Measurements from ENCODE around the gene LLCFC1. TPM values are rescaled to one million over a fixed set of nuclear protein-coding genes. Genes with fewer than 3 reads are reported as not detected.

The LLCFC1 gene
- total and polyA plus RNA-seq, 4 donors = not detected

GRCh38 chr7:142908290-142908689 is 31.0 kb upstream of the LLCFC1 start:
- ATAC-seq (ENCODE audit: low FRiP score) (no peak), DNase-seq (no peak)
- H3K27me3 ChIP-seq (ENCODE audit: control insufficient read depth in 1 of 2, insufficient read depth in 2 of 2, low read length in 1 of 2) = no peaks in the 10 kb centered on the region
- no peaks in the 10 kb centered on the region for H3K4me1 ChIP-seq (ENCODE audit: control insufficient read depth in 1 of 2, insufficient read depth in 2 of 2, low read length in 2 of 2)
- intact Hi-C loops (cut with DNase I) = no loop called here
- WGBS, 2 donors = 80 to 83% methylated on average over 11 of the region's 11 CpGs
- no peaks in the 10 kb centered on the region for H3K36me3 ChIP-seq (ENCODE audit: control insufficient read depth in 1 of 2, insufficient read depth in 2 of 2, low read length in 1 of 2)
- peaks cover 5% of the 10 kb centered on the region for H3K9me3 ChIP-seq (ENCODE audit: control insufficient read depth, low read length)
- H3K4me3 ChIP-seq (ENCODE audit: low read length in 2 of 2) = no peak overlapping the region
- H3K27ac ChIP-seq (ENCODE audit: low read depth in 1 of 2, low read length in 2 of 2) = no peak overlapping the region

- no peak for ATAC-seq (ENCODE audit: low FRiP score)
- H3K4me1 ChIP-seq (ENCODE audit: control insufficient read depth in 1 of 2, insufficient read depth in 2 of 2, low read length in 2 of 2) = no peaks in the 10 kb centered on the region
- intact Hi-C loops (cut with DNase I) = no loop called here
Measured at GRCh38 chr7:142908921-142909890, 30.1 kb upstream of the LLCFC1 start.

GRCh38 chr7:142910031-142910433 is 29.3 kb upstream of the LLCFC1 start:
- no peaks in the 10 kb centered on the region for H3K4me1 ChIP-seq (ENCODE audit: control insufficient read depth in 1 of 2, insufficient read depth in 2 of 2, low read length in 2 of 2)
- DNase-seq (no peak), ATAC-seq (ENCODE audit: low FRiP score) (no peak)
- no peaks in the 10 kb centered on the region for H3K27me3 ChIP-seq (ENCODE audit: control insufficient read depth in 1 of 2, insufficient read depth in 2 of 2, low read length in 1 of 2)
- H3K36me3 ChIP-seq (ENCODE audit: control insufficient read depth in 1 of 2, insufficient read depth in 2 of 2, low read length in 1 of 2) = no peaks in the 10 kb centered on the region
- no peak overlapping the region for H3K27ac ChIP-seq (ENCODE audit: low read depth in 1 of 2, low read length in 2 of 2)
- intact Hi-C loops (cut with DNase I) = no loop called here
- WGBS, 2 donors = 46 to 50% methylated on average over 2 of the region's 2 CpGs
- H3K4me3 ChIP-seq (ENCODE audit: low read length in 2 of 2) = no peak overlapping the region
- H3K9me3 ChIP-seq (ENCODE audit: control insufficient read depth, low read length) = peaks cover 3% of the 10 kb centered on the region

More at GRCh38 chr7:142908921-142909890, 30.1 kb upstream of the LLCFC1 start:
- Histone ChIP-seq H3K9me3 (ENCODE audit: control insufficient read depth, low read length) (peaks cover 5% of the 10 kb centered on the region), H3K4me3 (ENCODE audit: low read length in 2 of 2) (no peak overlapping the region), H3K27ac (ENCODE audit: low read depth in 1 of 2, low read length in 2 of 2) (no peak overlapping the region), H3K36me3 (ENCODE audit: control insufficient read depth in 1 of 2, insufficient read depth in 2 of 2, low read length in 1 of 2) (no peaks in the 10 kb centered on the region), H3K27me3 (ENCODE audit: control insufficient read depth in 1 of 2, insufficient read depth in 2 of 2, low read length in 1 of 2) (no peaks in the 10 kb centered on the region)
- WGBS, 2 donors = 74 to 79% methylated on average over 21 of the region's 21 CpGs
- DNase-seq = no peak

- ATAC-seq (ENCODE audit: low FRiP score) (no peak), DNase-seq (no peak)
- intact Hi-C loops (cut with DNase I) = no loop called here
- Histone ChIP-seq H3K9me3 (ENCODE audit: control insufficient read depth, low read length) (peaks cover 3% of the 10 kb centered on the region), H3K27me3 (ENCODE audit: control insufficient read depth in 1 of 2, insufficient read depth in 2 of 2, low read length in 1 of 2) (no peaks in the 10 kb centered on the region), H3K4me1 (ENCODE audit: control insufficient read depth in 1 of 2, insufficient read depth in 2 of 2, low read length in 2 of 2) (no peaks in the 10 kb centered on the region), H3K27ac (ENCODE audit: low read depth in 1 of 2, low read length in 2 of 2) (no peak overlapping the region), H3K36me3 (ENCODE audit: control insufficient read depth in 1 of 2, insufficient read depth in 2 of 2, low read length in 1 of 2) (no peaks in the 10 kb centered on the region), H3K4me3 (ENCODE audit: low read length in 2 of 2) (no peak overlapping the region)
- 49 to 60% methylated on average over 2 of the region's 2 CpGs for WGBS, 2 donors
Measured at GRCh38 chr7:142910481-142910880, 28.8 kb upstream of the LLCFC1 start.

GRCh38 chr7:142913051-142913450 is 26.2 kb upstream of the LLCFC1 start:
- no peaks in the 10 kb centered on the region for H3K36me3 ChIP-seq (ENCODE audit: control insufficient read depth in 1 of 2, insufficient read depth in 2 of 2, low read length in 1 of 2)

GRCh38 chr7:142913566-142913965 is 25.7 kb upstream of the LLCFC1 start:
- WGBS, 2 donors = 80 to 85% methylated on average over 2 of the region's 2 CpGs
- DNase-seq (no peak), ATAC-seq (ENCODE audit: low FRiP score) (no peak)
- no peaks in the 10 kb centered on the region for H3K4me1 ChIP-seq (ENCODE audit: control insufficient read depth in 1 of 2, insufficient read depth in 2 of 2, low read length in 2 of 2)
- H3K36me3 ChIP-seq (ENCODE audit: control insufficient read depth in 1 of 2, insufficient read depth in 2 of 2, low read length in 1 of 2) = no peaks in the 10 kb centered on the region
- no peak overlapping the region for H3K27ac ChIP-seq (ENCODE audit: low read depth in 1 of 2, low read length in 2 of 2)
- H3K9me3 ChIP-seq (ENCODE audit: control insufficient read depth, low read length) = no peaks in the 10 kb centered on the region
- H3K27me3 ChIP-seq (ENCODE audit: control insufficient read depth in 1 of 2, insufficient read depth in 2 of 2, low read length in 1 of 2) = no peaks in the 10 kb centered on the region
- no peak overlapping the region for H3K4me3 ChIP-seq (ENCODE audit: low read length in 2 of 2)
- intact Hi-C loops (cut with DNase I) = no loop called here

More at GRCh38 chr7:142913051-142913450, 26.2 kb upstream of the LLCFC1 start:
- Histone ChIP-seq H3K4me1 (ENCODE audit: control insufficient read depth in 1 of 2, insufficient read depth in 2 of 2, low read length in 2 of 2) (no peaks in the 10 kb centered on the region), H3K27me3 (ENCODE audit: control insufficient read depth in 1 of 2, insufficient read depth in 2 of 2, low read length in 1 of 2) (no peaks in the 10 kb centered on the region), H3K9me3 (ENCODE audit: control insufficient read depth, low read length) (no peaks in the 10 kb centered on the region), H3K4me3 (ENCODE audit: low read length in 2 of 2) (no peak overlapping the region), H3K27ac (ENCODE audit: low read depth in 1 of 2, low read length in 2 of 2) (no peak overlapping the region)
- ATAC-seq (ENCODE audit: low FRiP score) (no peak), DNase-seq (no peak)
- intact Hi-C loops (cut with DNase I) = no loop called here
- WGBS, 2 donors = 44 to 47% methylated on average over 3 of the region's 3 CpGs

GRCh38 chr7:142914121-142914520 is 25.2 kb upstream of the LLCFC1 start:
- DNase-seq = no peak
- Histone ChIP-seq H3K27me3 (ENCODE audit: control insufficient read depth in 1 of 2, insufficient read depth in 2 of 2, low read length in 1 of 2) (no peaks in the 10 kb centered on the region), H3K4me1 (ENCODE audit: control insufficient read depth in 1 of 2, insufficient read depth in 2 of 2, low read length in 2 of 2) (no peaks in the 10 kb centered on the region), H3K27ac (ENCODE audit: low read depth in 1 of 2, low read length in 2 of 2) (no peak overlapping the region), H3K9me3 (ENCODE audit: control insufficient read depth, low read length) (no peaks in the 10 kb centered on the region), H3K36me3 (ENCODE audit: control insufficient read depth in 1 of 2, insufficient read depth in 2 of 2, low read length in 1 of 2) (no peaks in the 10 kb centered on the region), H3K4me3 (ENCODE audit: low read length in 2 of 2) (no peak overlapping the region)
- intact Hi-C loops (cut with DNase I) = no loop called here
- no peak for ATAC-seq (ENCODE audit: low FRiP score)
- 63% methylated on average over 1 of the region's 1 CpG for WGBS, 2 donors

GRCh38 chr7:142915315-142915714 is 24.0 kb upstream of the LLCFC1 start:
- Histone ChIP-seq H3K27ac (ENCODE audit: low read depth in 1 of 2, low read length in 2 of 2) (no peak overlapping the region), H3K4me3 (ENCODE audit: low read length in 2 of 2) (no peak overlapping the region), H3K9me3 (ENCODE audit: control insufficient read depth, low read length) (no peaks in the 10 kb centered on the region), H3K4me1 (ENCODE audit: control insufficient read depth in 1 of 2, insufficient read depth in 2 of 2, low read length in 2 of 2) (no peaks in the 10 kb centered on the region), H3K27me3 (ENCODE audit: control insufficient read depth in 1 of 2, insufficient read depth in 2 of 2, low read length in 1 of 2) (no peaks in the 10 kb centered on the region), H3K36me3 (ENCODE audit: control insufficient read depth in 1 of 2, insufficient read depth in 2 of 2, low read length in 1 of 2) (no peaks in the 10 kb centered on the region)
- DNase-seq (no peak), ATAC-seq (ENCODE audit: low FRiP score) (no peak)
- 89 to 91% methylated on average over 8 of the region's 8 CpGs for WGBS, 2 donors
- intact Hi-C loops (cut with DNase I) = no loop called here

- DNase-seq (no peak), ATAC-seq (ENCODE audit: low FRiP score) (no peak)
- intact Hi-C loops (cut with DNase I) = no loop called here
- Histone ChIP-seq H3K4me1 (ENCODE audit: control insufficient read depth in 1 of 2, insufficient read depth in 2 of 2, low read length in 2 of 2) (no peaks in the 10 kb centered on the region), H3K27ac (ENCODE audit: low read depth in 1 of 2, low read length in 2 of 2) (no peak overlapping the region), H3K9me3 (ENCODE audit: control insufficient read depth, low read length) (no peaks in the 10 kb centered on the region), H3K4me3 (ENCODE audit: low read length in 2 of 2) (no peak overlapping the region), H3K27me3 (ENCODE audit: control insufficient read depth in 1 of 2, insufficient read depth in 2 of 2, low read length in 1 of 2) (no peaks in the 10 kb centered on the region), H3K36me3 (ENCODE audit: control insufficient read depth in 1 of 2, insufficient read depth in 2 of 2, low read length in 1 of 2) (no peaks in the 10 kb centered on the region)
- 31 to 47% methylated on average over 2 of the region's 2 CpGs for WGBS, 2 donors
Measured at GRCh38 chr7:142916508-142916907, 22.8 kb upstream of the LLCFC1 start.
